ENCODE results near the gene PANK3.

- TF ChIP-seq CTCF (conservative IDR thresholded peaks at IDR 0.05 in 1 of 2, IDR thresholded peaks at IDR 0.05 in 1 of 2; ENCODE audit: low read depth in 1 of 2, low read length in 2 of 2) (no peak), EZH2 (IDR thresholded peaks at IDR 0.05; ENCODE audit: low read length, missing control alignments) (no peak)
These were observed 489 bp upstream of the PANK3 start for GRCh38 chr5:168579488-168580226.

All from fibroblast of lung (primary cell).